ENCODE data around the gene MYZAP. TPM values are rescaled to one million over a fixed set of nuclear protein-coding genes. Genes with fewer than 3 reads are reported as not detected.

MYZAP gene
- total and polyA plus RNA-seq, 10 of the 15 experiments (the other 5 are each of a cell fraction or from before 2014, with no cell fraction given): not detected

- ChIA-PET RAD21 (ENCODE audit: unreplicated experiment) (interaction anchor here (1.1 kb wide), 1 partner anchor 216 kb away, joined by 4 read pairs; no protein-coding TSS in a partner anchor), CTCF (interaction anchor here (0.8 to 1.0 kb wide), 2 partner anchors 22 to 297 kb away, joined by 3 to 4 read pairs; no protein-coding TSS in a partner anchor), POLR2A (interaction anchor here (0.7 kb wide), 1 partner anchor 8 kb away, joined by 4 read pairs; no protein-coding TSS in a partner anchor), SMC1A (ENCODE audit: uncharacterized antibody, unreplicated experiment) (no interaction called here)
- BruUV-seq (replicated peaks): no TSS peak
- no peak overlapping the region for H3K27ac ChIP-seq (ENCODE audit: control insufficient read depth, insufficient read depth)
- in situ Hi-C loops (cut with MboI): loop anchor here (10.0 kb wide), 1 partner anchor 301 kb away; no protein-coding TSS in a partner anchor
- H4K20me1 ChIP-seq (ENCODE audit: control insufficient read depth, insufficient read depth): no peaks in the 10 kb centered on the region
- ATAC-seq: no peak
- no peak overlapping the region for H3K9ac ChIP-seq (ENCODE audit: control insufficient read depth, insufficient read depth, low read length)
- no peaks in the 10 kb centered on the region; the same call in 2 of the 3 replicates for H3K9me3 ChIP-seq (replicated peaks; ENCODE audit: control insufficient read depth, insufficient read depth, low read length)
- H2AFZ ChIP-seq (ENCODE audit: control insufficient read depth, low read depth, low read length): no peak overlapping the region
- H3K79me2 ChIP-seq (ENCODE audit: control insufficient read depth, insufficient read depth, low read length): no peaks in the 10 kb centered on the region
- intact Hi-C loops (cut with micrococcal nuclease; ENCODE audit: unreplicated experiment): loop anchor here (5.0 to 10.0 kb wide), 3 partner anchors 89 to 501 kb away; partner anchors contain the start of gene ALDH1A2
- H3K4me1 ChIP-seq (ENCODE audit: control insufficient read depth, insufficient read depth, low read length): peaks cover 3% of the 10 kb centered on the region; the same call in 1 of the 2 replicates
- no peak overlapping the region for H3K4me2 ChIP-seq (ENCODE audit: control insufficient read depth, insufficient read depth)
- FAIRE-seq: no peak
- no peaks in the 10 kb centered on the region for H3K36me3 ChIP-seq (ENCODE audit: control insufficient read depth in 2 of 2, insufficient read depth in 2 of 2, low read length in 1 of 2)
- no peaks in the 10 kb centered on the region for H3K27me3 ChIP-seq (replicated peaks in 1 of 2; ENCODE audit: control insufficient read depth in 2 of 2, insufficient read depth in 2 of 2, low read length in 1 of 2)
- no peak for TF ChIP-seq RBBP5 (conservative IDR thresholded peaks at IDR 0.05)
- DNase-seq (ENCODE audit: low read depth, low spot score): no peak
- 42% methylated on average over 6 of the region's 6 CpGs for WGBS (ENCODE audit: insufficient coverage, insufficient replicate concordance, low lambda C conversion rate, missing lambda C conversion rate)
- no peak overlapping the region for H3K4me3 ChIP-seq
Observed at GRCh38 chr15:57563416-57563815, 28.3 kb upstream of the MYZAP start.

DNA sequence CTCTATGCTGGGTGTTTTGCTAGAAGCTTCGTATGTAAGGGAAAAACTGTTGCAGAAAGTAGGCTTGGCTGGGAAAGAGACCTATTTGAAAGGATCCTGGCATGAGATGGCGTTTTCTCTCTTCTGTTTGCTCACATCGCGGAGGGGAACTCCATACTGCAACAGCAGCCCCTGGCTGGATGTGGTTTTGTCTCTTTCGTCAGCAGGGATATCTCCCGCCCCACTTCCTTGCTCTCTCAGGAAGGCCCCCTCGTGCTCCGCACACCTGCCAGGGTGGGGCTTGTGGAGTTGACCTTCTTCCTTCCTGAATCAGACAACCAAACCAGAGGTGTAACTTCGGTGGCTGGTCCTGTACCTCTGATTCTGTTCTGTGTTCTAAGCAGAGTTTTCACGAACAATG is 26.4 kb upstream of the MYZAP start:
- FAIRE-seq (no peak), DNase-seq (ENCODE audit: low read depth, low spot score) (no peak), ATAC-seq (peak; percentile 28)
- Histone ChIP-seq H2AFZ (ENCODE audit: control insufficient read depth, low read depth, low read length) (peak overlapping the region; percentile 1), H3K27me3 (replicated peaks in 1 of 2; ENCODE audit: control insufficient read depth in 2 of 2, insufficient read depth in 2 of 2, low read length in 1 of 2) (no peaks in the 10 kb centered on the region), H3K9me3 (replicated peaks; ENCODE audit: control insufficient read depth, insufficient read depth, low read length) (no peaks in the 10 kb centered on the region), H3K36me3 (ENCODE audit: control insufficient read depth in 2 of 2, insufficient read depth in 2 of 2, low read length in 1 of 2) (no peaks in the 10 kb centered on the region), H3K27ac (ENCODE audit: control insufficient read depth, insufficient read depth) (no peak overlapping the region), H4K20me1 (ENCODE audit: control insufficient read depth, insufficient read depth) (no peaks in the 10 kb centered on the region), H3K9ac (ENCODE audit: control insufficient read depth, insufficient read depth, low read length) (no peak overlapping the region), H3K4me3 (no peak overlapping the region), H3K4me1 (ENCODE audit: control insufficient read depth, insufficient read depth, low read length) (peaks cover 3% of the 10 kb centered on the region; the same call in 1 of the 2 replicates), H3K79me2 (ENCODE audit: control insufficient read depth, insufficient read depth, low read length) (no peaks in the 10 kb centered on the region), H3K4me2 (ENCODE audit: control insufficient read depth, insufficient read depth) (no peak overlapping the region)
- WGBS (ENCODE audit: insufficient coverage, insufficient replicate concordance, low lambda C conversion rate, missing lambda C conversion rate): 4% methylated on average over 10 of the region's 10 CpGs
- CTCF ChIA-PET: interaction anchor here (1.2 to 4.4 kb wide), 3 partner anchors 23 to 295 kb away, joined by 3 to 18 read pairs (median 8); no protein-coding TSS in a partner anchor
- intact Hi-C loops (cut with micrococcal nuclease; ENCODE audit: unreplicated experiment) (loop anchor here (10.0 kb wide), 2 partner anchors 169 to 499 kb away; partner anchors contain the start of gene ALDH1A2), in situ Hi-C loops (cut with MboI) (loop anchor here (10.0 kb wide), 1 partner anchor 299 kb away; no protein-coding TSS in a partner anchor)
- BruUV-seq (replicated peaks): no TSS peak
- RAD21 ChIA-PET (ENCODE audit: unreplicated experiment): no interaction called here
- TF ChIP-seq BACH1 (IDR thresholded peaks at IDR 0.05; ENCODE audit: borderline replicate concordance) (no peak), EED (IDR thresholded peaks at IDR 0.05; ENCODE audit: low read depth) (0 out of 2 replicates have a peak, but pooled peaks have one; percentile 21), IKZF2 (IDR thresholded peaks at IDR 0.05) (peak; percentile 19 to 26; a peak in 1 of 4 replicates)
- POLR2A ChIA-PET: no interaction called here
- SMC1A ChIA-PET (ENCODE audit: uncharacterized antibody, unreplicated experiment): no interaction called here

Data from GM12878 (cell line).